Liver (tissue), 3 donors: ENCODE data around the gene TRH.

Experiments
- JUND ChIP-seq, 2 donors: IDR thresholded peaks; 2 replicates each; pipeline ENCODE4 v1.6.1; 2016; ENCODE audit warnings: antibody characterized with exemption in 2 of 2
- RAD21 ChIP-seq, 2 donors: IDR thresholded peaks; 2 replicates each; pipeline ENCODE4 v1.6.1; 2016; ENCODE audit warnings: antibody characterized with exemption in 2 of 2, mild to moderate bottlenecking in 2 of 2
- YY1 ChIP-seq: IDR thresholded peaks from 2 replicates; pipeline ENCODE4 v1.6.1; 2016; ENCODE audit warnings: antibody characterized with exemption, mild to moderate bottlenecking
- TF ChIP-seq, protein P1 (sequence below): IDR thresholded peaks from 2 replicates; pipeline ENCODE4 v1.6.1; 2016; ENCODE audit warnings: antibody characterized with exemption, mild to moderate bottlenecking
- TF ChIP-seq, protein P2 (sequence below): fragments of 150-350 bp; IDR thresholded peaks from 2 replicates; pipeline ENCODE4 v1.5.1; 2017; ENCODE audit warnings: improper control_type of control experiment, low read depth, low read length; ENCODE audit not compliant: missing input control
- TF ChIP-seq, protein P3 (sequence below): IDR thresholded peaks from 2 replicates; pipeline ENCODE4 v1.6.1; 2016; ENCODE audit warnings: antibody characterized with exemption
- donor health status: healthy.
- donor health status: healthy.

DNA sequence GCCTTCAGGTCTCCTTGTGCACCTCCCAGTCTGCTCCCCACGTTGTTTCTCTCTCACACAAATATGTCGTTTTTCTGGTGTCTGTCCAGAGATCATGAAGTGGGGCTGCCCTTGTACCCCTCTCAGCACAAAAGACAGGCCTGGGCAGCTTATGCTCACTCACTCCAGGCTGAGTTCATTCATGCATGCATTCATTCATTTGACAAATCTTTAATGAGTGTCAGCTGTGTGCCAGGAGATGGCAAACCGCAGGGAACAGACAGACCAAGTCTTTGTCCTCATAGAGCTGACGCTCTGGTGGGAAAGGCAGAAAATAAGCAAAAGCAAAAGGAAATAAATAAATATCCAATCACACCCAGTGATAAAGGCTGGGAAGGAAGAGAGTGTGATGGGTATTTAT, 7.6 kb upstream of the TRH start:
- TF ChIP-seq JUND (IDR thresholded peaks at IDR 0.05) = no peak
- TF ChIP-seq, protein P1, sequence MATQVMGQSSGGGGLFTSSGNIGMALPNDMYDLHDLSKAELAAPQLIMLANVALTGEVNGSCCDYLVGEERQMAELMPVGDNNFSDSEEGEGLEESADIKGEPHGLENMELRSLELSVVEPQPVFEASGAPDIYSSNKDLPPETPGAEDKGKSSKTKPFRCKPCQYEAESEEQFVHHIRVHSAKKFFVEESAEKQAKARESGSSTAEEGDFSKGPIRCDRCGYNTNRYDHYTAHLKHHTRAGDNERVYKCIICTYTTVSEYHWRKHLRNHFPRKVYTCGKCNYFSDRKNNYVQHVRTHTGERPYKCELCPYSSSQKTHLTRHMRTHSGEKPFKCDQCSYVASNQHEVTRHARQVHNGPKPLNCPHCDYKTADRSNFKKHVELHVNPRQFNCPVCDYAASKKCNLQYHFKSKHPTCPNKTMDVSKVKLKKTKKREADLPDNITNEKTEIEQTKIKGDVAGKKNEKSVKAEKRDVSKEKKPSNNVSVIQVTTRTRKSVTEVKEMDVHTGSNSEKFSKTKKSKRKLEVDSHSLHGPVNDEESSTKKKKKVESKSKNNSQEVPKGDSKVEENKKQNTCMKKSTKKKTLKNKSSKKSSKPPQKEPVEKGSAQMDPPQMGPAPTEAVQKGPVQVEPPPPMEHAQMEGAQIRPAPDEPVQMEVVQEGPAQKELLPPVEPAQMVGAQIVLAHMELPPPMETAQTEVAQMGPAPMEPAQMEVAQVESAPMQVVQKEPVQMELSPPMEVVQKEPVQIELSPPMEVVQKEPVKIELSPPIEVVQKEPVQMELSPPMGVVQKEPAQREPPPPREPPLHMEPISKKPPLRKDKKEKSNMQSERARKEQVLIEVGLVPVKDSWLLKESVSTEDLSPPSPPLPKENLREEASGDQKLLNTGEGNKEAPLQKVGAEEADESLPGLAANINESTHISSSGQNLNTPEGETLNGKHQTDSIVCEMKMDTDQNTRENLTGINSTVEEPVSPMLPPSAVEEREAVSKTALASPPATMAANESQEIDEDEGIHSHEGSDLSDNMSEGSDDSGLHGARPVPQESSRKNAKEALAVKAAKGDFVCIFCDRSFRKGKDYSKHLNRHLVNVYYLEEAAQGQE = no peak
- TF ChIP-seq, protein P2, sequence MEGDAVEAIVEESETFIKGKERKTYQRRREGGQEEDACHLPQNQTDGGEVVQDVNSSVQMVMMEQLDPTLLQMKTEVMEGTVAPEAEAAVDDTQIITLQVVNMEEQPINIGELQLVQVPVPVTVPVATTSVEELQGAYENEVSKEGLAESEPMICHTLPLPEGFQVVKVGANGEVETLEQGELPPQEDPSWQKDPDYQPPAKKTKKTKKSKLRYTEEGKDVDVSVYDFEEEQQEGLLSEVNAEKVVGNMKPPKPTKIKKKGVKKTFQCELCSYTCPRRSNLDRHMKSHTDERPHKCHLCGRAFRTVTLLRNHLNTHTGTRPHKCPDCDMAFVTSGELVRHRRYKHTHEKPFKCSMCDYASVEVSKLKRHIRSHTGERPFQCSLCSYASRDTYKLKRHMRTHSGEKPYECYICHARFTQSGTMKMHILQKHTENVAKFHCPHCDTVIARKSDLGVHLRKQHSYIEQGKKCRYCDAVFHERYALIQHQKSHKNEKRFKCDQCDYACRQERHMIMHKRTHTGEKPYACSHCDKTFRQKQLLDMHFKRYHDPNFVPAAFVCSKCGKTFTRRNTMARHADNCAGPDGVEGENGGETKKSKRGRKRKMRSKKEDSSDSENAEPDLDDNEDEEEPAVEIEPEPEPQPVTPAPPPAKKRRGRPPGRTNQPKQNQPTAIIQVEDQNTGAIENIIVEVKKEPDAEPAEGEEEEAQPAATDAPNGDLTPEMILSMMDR = no peak
- TF ChIP-seq RAD21 (IDR thresholded peaks at IDR 0.05) = no peak
- no peak for TF ChIP-seq YY1
- TF ChIP-seq, protein P3, sequence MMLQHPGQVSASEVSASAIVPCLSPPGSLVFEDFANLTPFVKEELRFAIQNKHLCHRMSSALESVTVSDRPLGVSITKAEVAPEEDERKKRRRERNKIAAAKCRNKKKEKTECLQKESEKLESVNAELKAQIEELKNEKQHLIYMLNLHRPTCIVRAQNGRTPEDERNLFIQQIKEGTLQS = no peak
